Cortex of kidney (tissue), 1 donor: ENCODE measurements around the gene FOXO1.

Source experiments
- DNase-seq: peaks from one replicate; lab custom pipeline; 2025; lab: John Stamatoyannopoulos, UW

FOXO1 gene

GRCh38 chr13:40506592-40507446 is 159.6 kb downstream of the FOXO1 start:
- DNase-seq: no peak
